ENCODE results near the gene OR13C4.
"Not testable (repeated sequence)": the region's sequence is repeated elsewhere in the genome, so short reads cannot be mapped to it uniquely, and the experiment has no call there.

Gene OR13C4

GRCh38 chr9:104527109-104527508 lies at the start of gene OR13C4:
OR13C4 (minus strand) TSS chr9:104527209; CDS start chr9:104527209, 0 bp downstream.
- no peak for DNase-seq

DNA sequence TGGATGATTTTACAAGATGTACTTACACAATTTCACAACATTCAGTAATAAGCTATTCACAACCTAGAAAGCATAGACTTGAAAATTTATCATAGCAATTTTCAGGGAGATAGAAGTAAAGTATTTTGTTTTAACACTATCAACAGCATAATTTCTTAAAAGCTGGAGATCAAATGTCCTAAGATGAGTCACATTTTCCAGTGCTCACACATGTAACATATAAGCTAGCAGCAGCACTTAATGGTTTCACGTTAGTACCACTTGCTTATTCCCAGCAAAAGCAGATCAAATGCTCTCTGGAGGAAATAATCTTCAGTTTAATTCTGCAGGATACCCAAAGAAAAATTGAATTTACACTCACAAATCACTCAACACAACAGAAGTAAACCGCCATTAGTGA lies 48.4 kb upstream of the OR13C4 start:
- DNase-seq = no peak

DNA sequence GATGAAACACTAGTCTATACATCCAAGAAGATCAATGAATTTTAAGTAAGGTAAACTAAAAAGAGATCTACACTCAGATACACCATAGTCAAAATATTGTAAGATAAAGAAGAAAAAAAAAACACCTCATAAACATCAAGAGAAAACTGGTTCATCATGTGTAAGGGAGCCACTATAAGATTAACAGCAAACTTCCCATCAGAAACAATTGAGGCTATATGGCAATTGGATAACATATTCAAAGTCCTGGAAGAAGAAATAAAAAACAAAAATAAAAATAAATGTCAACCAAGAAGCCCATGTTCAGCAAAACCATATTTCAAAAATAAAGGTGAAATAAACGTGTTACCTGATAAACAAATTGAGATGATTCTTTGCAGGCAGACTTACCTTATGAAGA lies 45.6 kb upstream of the OR13C4 start:
- DNase-seq = no peak

DNA sequence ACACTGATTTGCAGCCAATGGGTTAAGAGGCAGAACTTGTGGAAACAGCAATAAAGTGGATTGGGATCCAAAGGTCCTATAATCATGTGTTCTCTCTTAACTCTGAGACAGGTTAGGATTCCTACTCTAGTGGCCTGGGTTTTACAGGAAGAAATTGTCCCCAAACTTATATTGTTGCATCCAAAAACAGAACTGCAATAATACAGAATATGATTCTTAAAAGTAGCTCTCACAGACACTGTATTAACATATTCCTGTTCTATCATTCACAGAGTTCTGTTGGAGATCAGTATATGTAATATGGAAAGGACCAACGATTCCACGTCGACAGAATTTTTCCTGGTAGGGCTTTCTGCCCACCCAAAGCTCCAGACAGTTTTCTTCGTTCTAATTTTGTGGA lies 41.9 kb upstream of the OR13C4 start, which contains the start of gene OR13C8:
Gene OR13C8, plus strand, starts transcription at position 301 of the 400 bp plus-strand sequence. Its CDS starts 0 bp downstream, at position 301.
- DNase-seq = no peak

GRCh38 chr9:104564358-104564757 lies 37.3 kb upstream of the OR13C4 start:
- DNase-seq = no peak

GRCh38 chr9:104556830-104557634 lies 30.0 kb upstream of the OR13C4 start:
- no peak for DNase-seq

DNA sequence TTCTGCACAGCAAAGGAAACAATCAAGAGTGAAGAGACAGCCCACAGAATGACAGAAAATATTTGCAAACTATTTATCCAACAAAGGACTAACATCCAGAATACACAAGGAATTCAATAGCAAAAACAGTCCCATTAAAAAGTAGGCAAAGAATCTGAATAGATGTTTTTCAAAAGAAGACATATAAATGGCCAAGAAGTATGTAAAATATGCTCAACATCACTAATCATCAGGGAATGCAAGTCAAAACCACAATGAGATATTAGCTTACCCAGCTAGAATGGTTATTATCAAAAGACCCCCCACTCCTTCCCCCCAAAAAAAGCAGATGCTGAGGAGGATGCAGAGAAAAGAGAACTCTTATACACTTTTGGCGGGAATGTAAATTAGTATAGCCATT lies 28.5 kb upstream of the OR13C4 start:
- no peak for DNase-seq

- DNase-seq = no peak
Measured at GRCh38 chr9:104553261-104553660, 26.3 kb upstream of the OR13C4 start.

- no peak for DNase-seq
Measured at GRCh38 chr9:104544644-104545043, 17.6 kb upstream of the OR13C4 start.

- no peak for DNase-seq
Measured at GRCh38 chr9:104539275-104539674, 12.3 kb upstream of the OR13C4 start.

GRCh38 chr9:104536756-104537155 lies 9.7 kb upstream of the OR13C4 start, which contains the start of gene OR13C3:
OR13C3 (minus strand) TSS chr9:104536856; CDS start chr9:104536723, 133 bp downstream.
- no peak for DNase-seq

DNA sequence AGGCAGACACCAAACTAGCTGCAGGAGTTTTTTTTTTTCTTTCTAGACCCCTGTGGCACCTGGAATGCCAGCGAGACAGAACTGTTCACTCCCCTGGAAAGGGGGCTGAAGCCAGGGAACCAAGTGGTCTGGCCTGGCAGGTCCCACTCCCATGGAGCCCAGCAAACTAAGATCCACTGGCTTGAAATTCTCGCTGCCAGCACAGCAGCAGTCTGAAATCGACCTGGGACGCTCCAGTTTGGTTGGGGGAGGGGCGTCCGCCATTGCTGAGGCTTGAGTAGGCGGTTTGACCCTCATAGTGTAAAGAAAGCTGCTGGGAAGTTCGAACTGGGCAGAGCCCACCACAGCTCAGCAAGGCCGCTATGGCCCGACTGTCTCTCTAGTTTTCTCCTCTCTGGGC lies 6.8 kb downstream of the OR13C4 start:
- DNase-seq = not testable (repeated sequence)

DNA sequence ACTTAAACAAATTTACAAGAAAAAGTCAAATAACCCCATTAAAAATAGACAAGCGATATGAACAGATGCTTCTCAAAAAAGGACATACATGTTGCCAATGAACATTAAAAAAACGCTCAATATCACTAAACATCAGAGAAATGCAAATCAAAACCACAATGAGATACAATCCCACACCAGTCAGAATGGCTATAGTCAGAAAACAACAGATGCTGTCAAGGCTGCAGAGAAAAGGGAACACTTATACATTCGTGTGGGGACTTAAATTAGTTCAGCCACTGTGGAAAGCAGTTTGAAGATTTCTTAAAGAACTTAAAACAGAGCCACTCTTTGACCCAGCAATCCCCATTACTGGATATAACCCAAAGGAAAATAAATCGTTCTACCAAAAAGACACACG lies 12.1 kb downstream of the OR13C4 start:
- DNase-seq = no peak

GRCh38 chr9:104506565-104506964 lies 20.4 kb downstream of the OR13C4 start:
- DNase-seq = no peak

- DNase-seq = no peak
Measured at GRCh38 chr9:104503963-104504362, 23.0 kb downstream of the OR13C4 start, which contains the start of gene OR13F1. OR13F1 (plus strand) TSS chr9:104504263; CDS start chr9:104504263, 0 bp downstream.

GRCh38 chr9:104503440-104503839 lies 23.6 kb downstream of the OR13C4 start:
- no peak for DNase-seq

DNA sequence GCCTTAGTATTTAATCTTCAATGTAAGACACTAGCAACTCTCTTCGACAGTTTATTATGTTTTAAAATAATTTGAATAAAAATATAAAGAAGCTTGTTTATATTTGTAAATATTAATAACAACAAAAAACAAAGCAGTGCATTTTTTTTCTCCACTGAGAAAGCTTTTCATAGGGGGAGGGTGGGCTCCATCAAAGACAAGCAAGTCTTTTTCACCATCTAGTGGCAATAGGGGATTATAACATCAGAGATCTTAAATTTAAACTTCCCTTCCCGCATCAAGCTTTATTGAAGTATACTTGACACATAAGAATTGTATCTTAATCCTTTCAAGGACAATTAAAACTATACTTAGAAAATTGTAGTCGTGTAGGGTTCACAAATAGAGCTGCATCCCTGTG lies 32.2 kb downstream of the OR13C4 start:
- no peak for DNase-seq

DNA sequence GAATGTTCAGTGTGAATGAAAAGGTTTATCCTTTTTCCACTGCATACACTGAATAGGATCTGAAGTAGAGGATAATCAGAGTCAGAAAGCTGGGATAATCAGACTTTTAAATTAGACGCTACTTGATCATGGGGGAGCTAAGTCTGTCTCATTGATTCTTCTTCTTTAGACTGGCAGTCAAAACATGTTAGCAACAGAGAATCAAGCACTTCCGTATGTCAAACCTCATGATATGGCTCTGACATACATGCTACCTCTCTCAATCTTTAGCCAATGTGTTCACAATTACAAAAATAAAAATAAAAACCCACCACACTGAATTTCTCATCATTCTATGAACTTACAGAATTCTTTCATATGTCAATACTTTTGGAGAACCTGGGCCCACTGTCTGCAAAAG lies 42.0 kb downstream of the OR13C4 start:
- no peak for DNase-seq

- DNase-seq = no peak
Measured at GRCh38 chr9:104482921-104483570, 44.0 kb downstream of the OR13C4 start.
